ENCODE measurements around the gene TP53INP2. TPM values are rescaled to one million over a fixed set of nuclear protein-coding genes. Genes with fewer than 3 reads are reported as not detected.

TP53INP2 gene
- polyA plus RNA-seq, 1 of the 3 experiments (the other 2 are of a cell fraction) = 6.4 TPM

DNA sequence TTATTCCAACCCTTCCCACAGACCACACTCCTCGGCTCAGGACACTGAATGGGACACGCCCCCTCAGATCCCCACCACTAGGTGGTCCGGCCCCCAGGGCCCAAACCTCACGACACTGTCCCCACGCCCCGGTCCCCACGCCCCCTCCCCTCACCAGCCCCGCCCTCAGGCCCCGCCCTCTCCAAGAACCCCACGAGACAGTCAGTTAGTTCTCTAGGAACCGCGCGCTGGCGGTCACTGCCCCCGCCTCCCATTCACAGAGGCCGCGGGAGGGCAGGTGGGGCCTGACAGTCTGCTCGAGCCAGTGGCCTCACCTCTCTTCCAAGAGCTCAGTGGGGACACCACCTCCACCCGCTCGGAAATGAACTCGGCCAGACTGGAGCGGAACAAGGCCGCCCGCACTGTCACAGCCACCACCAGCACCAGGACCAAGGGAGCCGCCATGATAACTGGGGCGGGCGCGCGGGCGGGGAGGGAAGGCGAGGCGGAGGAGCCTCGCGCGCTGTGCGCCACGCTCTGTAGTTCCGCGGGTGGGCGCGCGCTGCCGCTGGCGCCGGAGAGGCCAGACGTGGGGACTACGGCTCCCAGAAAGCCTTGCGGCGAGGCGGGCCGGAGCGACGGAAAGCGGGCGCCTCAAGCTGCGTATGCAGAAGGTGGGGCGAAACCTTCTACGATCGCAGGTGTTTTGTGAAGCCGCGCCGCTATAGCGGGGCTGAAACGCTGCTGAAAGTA, 27.3 kb upstream of the TP53INP2 start, which contains the start of gene PIGU (continued):
- TF ChIP-seq RAD21 (IDR thresholded peaks at IDR 0.05; ENCODE audit: low read length) = no peak
- peak; percentile 41; the same call in 1 of the 2 replicates for TF ChIP-seq ELF1 (IDR thresholded peaks at IDR 0.05)

- no peaks in the 10 kb centered on the region for H4K20me1 ChIP-seq (ENCODE audit: insufficient read depth)
- H3K4me3 ChIP-seq (ENCODE audit: low read depth in 2 of 2, low read length in 1 of 2) = no peak overlapping the region
- no peak overlapping the region for H3K27ac ChIP-seq (ENCODE audit: low read depth in 2 of 2, low read length in 1 of 2)
- no peaks in the 10 kb centered on the region for H3K9me2 ChIP-seq
- POLR2A ChIA-PET = no interaction called here
- H3K4me1 ChIP-seq (ENCODE audit: control insufficient read depth in 1 of 2, insufficient read depth in 2 of 2, low read depth in 1 of 2, low read length in 1 of 2) = peaks cover 0 to 3% of the 10 kb centered on the region in 2 experiments; a peak in 2 of 4 replicates
- no peak overlapping the region for H3K4me2 ChIP-seq
- CTCF ChIA-PET = interaction anchor here (0.7 to 1.1 kb wide), 3 partner anchors 23 to 368 kb away, joined by 3 to 4 read pairs (median 4); partner anchors contain the start of gene TP53INP2
- no peak overlapping the region for H2AFZ ChIP-seq (ENCODE audit: low read depth)
- H3F3A ChIP-seq (replicated peaks; ENCODE audit: insufficient read depth) = peaks cover 11% of the 10 kb centered on the region
- no peak for TF ChIP-seq ELF1 (IDR thresholded peaks at IDR 0.05)
- peaks cover 4% of the 10 kb centered on the region; the same call in 1 of the 2 replicates for H3K79me2 ChIP-seq (ENCODE audit: insufficient read depth)
- no peak overlapping the region for H3K9ac ChIP-seq
- H3K27me3 ChIP-seq (ENCODE audit: insufficient read depth) = no peaks in the 10 kb centered on the region
- H3K9me3 ChIP-seq = no peaks in the 10 kb centered on the region
- no peak for DNase-seq
- H3K36me3 ChIP-seq (replicated peaks in 1 of 2; ENCODE audit: control insufficient read depth in 1 of 2, insufficient read depth in 2 of 2, low read length in 1 of 2) = no peaks in the 10 kb centered on the region
Observed at GRCh38 chr20:34680586-34681175, 23.5 kb upstream of the TP53INP2 start.

- POLR2A ChIA-PET = no interaction called here
- Histone ChIP-seq H3K4me2 (no peak overlapping the region), H2AFZ (ENCODE audit: low read depth) (no peak overlapping the region), H3K79me2 (ENCODE audit: insufficient read depth) (no peaks in the 10 kb centered on the region), H3K27ac (ENCODE audit: low read depth in 2 of 2, low read length in 1 of 2) (no peak overlapping the region), H3K9me2 (no peaks in the 10 kb centered on the region), H3K9ac (no peak overlapping the region), H4K20me1 (ENCODE audit: insufficient read depth) (no peaks in the 10 kb centered on the region), H3K27me3 (ENCODE audit: insufficient read depth) (no peaks in the 10 kb centered on the region), H3K4me1 (ENCODE audit: control insufficient read depth in 1 of 2, insufficient read depth in 2 of 2, low read depth in 1 of 2, low read length in 1 of 2) (no peaks in the 10 kb centered on the region), H3K4me3 (ENCODE audit: low read depth in 2 of 2, low read length in 1 of 2) (no peak overlapping the region), H3K9me3 (no peaks in the 10 kb centered on the region), H3F3A (replicated peaks; ENCODE audit: insufficient read depth) (peaks cover 4% of the 10 kb centered on the region), H3K36me3 (replicated peaks in 1 of 2; ENCODE audit: control insufficient read depth in 1 of 2, insufficient read depth in 2 of 2, low read length in 1 of 2) (no peaks in the 10 kb centered on the region)
- 88% methylated on average over 3 of the region's 3 CpGs for WGBS (ENCODE audit: low lambda C conversion rate)
- DNase-seq = no peak
- CTCF ChIA-PET = no interaction called here
- TF ChIP-seq POLR2AphosphoS5 (IDR thresholded peaks at IDR 0.05; ENCODE audit: low read depth, low read length) (no peak), ELF1 (IDR thresholded peaks at IDR 0.05) (no peak), YY1 (IDR thresholded peaks at IDR 0.05; ENCODE audit: low read depth) (no peak), CTCF (IDR thresholded peaks at IDR 0.05) (no peak), ZBTB33 (IDR thresholded peaks at IDR 0.05; ENCODE audit: borderline replicate concordance, low read depth) (no peak), JUND (IDR thresholded peaks at IDR 0.05) (no peak), CHD2 (IDR thresholded peaks at IDR 0.05; ENCODE audit: low read length, partially characterized antibody) (no peak), RFX5 (IDR thresholded peaks at IDR 0.05; ENCODE audit: low read length) (no peak), TAF1 (IDR thresholded peaks at IDR 0.05; ENCODE audit: borderline replicate concordance, low read depth, low read length) (no peak), RCOR1 (IDR thresholded peaks at IDR 0.05; ENCODE audit: low read length) (no peak), RXRA (IDR thresholded peaks at IDR 0.05; ENCODE audit: borderline replicate concordance, low read depth) (no peak), SIN3A (IDR thresholded peaks at IDR 0.05; ENCODE audit: borderline replicate concordance, low read depth, low read length) (no peak), USF2 (IDR thresholded peaks at IDR 0.05; ENCODE audit: borderline replicate concordance, low read depth, low read length) (no peak), GATA2 (CRISPR knock-in tag; IDR thresholded peaks at IDR 0.05) (no peak), TCF12 (IDR thresholded peaks at IDR 0.05) (no peak), GABPA (IDR thresholded peaks at IDR 0.05; ENCODE audit: low read depth) (no peak)
Observed at GRCh38 chr20:34683667-34684066, 20.5 kb upstream of the TP53INP2 start.
